Stromal cell of bone marrow (primary cell): ENCODE data around the gene DMXL1.
"Not testable (repeated sequence)": the region's sequence is repeated elsewhere in the genome, so short reads cannot be mapped to it uniquely, and the experiment has no call there.

Source experiments
- DNase-seq: peaks from one replicate; pipeline ENCODE4 v3.0.0-alpha.2; 2012; ENCODE audit warnings: low read depth

The DMXL1 gene

GRCh38 chr5:119131530-119132304 is 60.8 kb downstream of the DMXL1 start:
- peak; percentile 6 for DNase-seq

GRCh38 chr5:119135743-119136142 is 64.9 kb downstream of the DMXL1 start:
- DNase-seq, result not testable (repeated sequence)

- DNase-seq, result no peak
These were observed 65.9 kb downstream of the DMXL1 start for GRCh38 chr5:119136666-119137318.

- DNase-seq, result no peak
These were observed 82.7 kb downstream of the DMXL1 start for GRCh38 chr5:119153629-119154028.

- DNase-seq, result no peak
These were observed 87.3 kb downstream of the DMXL1 start for GRCh38 chr5:119158144-119158543.

GRCh38 chr5:119161430-119161829 is 90.5 kb downstream of the DMXL1 start:
- DNase-seq, result no peak

- no peak for DNase-seq
These were observed 95.1 kb downstream of the DMXL1 start for GRCh38 chr5:119166026-119166425.

GRCh38 chr5:119168401-119168800 is 97.5 kb downstream of the DMXL1 start:
- DNase-seq, result no peak

- DNase-seq, result no peak
These were observed 100.8 kb downstream of the DMXL1 start for GRCh38 chr5:119171686-119172085.

- DNase-seq, result no peak
These were observed 103.8 kb downstream of the DMXL1 start for GRCh38 chr5:119174578-119175163.

- no peak for DNase-seq
These were observed 105.9 kb downstream of the DMXL1 start for GRCh38 chr5:119176785-119177184.

GRCh38 chr5:119177226-119177625 is 106.3 kb downstream of the DMXL1 start:
- DNase-seq, result no peak

- DNase-seq, result no peak
These were observed 107.5 kb downstream of the DMXL1 start for GRCh38 chr5:119178435-119178834.

- DNase-seq, result peak; percentile 0
These were observed 109.2 kb downstream of the DMXL1 start for GRCh38 chr5:119179857-119180641.

- not testable (repeated sequence) for DNase-seq
These were observed 114.6 kb downstream of the DMXL1 start for GRCh38 chr5:119185512-119185911.

GRCh38 chr5:119187776-119188529 is 117.1 kb downstream of the DMXL1 start:
- no peak for DNase-seq

GRCh38 chr5:119190470-119191095 is 119.7 kb downstream of the DMXL1 start:
- DNase-seq, result no peak

GRCh38 chr5:119191944-119192343 is 121.1 kb downstream of the DMXL1 start:
- no peak for DNase-seq

- DNase-seq, result no peak
These were observed 129.9 kb downstream of the DMXL1 start for GRCh38 chr5:119200795-119201194.

GRCh38 chr5:119207105-119207504 is 136.2 kb downstream of the DMXL1 start:
- no peak for DNase-seq

- DNase-seq, result no peak
These were observed 141.1 kb downstream of the DMXL1 start for GRCh38 chr5:119212026-119212425.
